Hepatocyte (in vitro differentiated cells): ENCODE results near the gene RBM17. TPM values are rescaled to one million over a fixed set of nuclear protein-coding genes. Genes with fewer than 3 reads are reported as not detected.

Experiments
- DNase-seq: peaks from one replicate; pipeline ENCODE4 v3.0.0-alpha.2; 2016; ENCODE audit warnings: low spot score
- H2AFZ ChIP-seq: fragments of 200-600 bp; sonication (generic); 2 replicates; pipeline ENCODE4 v1.6.0; 2016; ENCODE audit warnings: antibody characterized with exemption, mild to moderate bottlenecking
- H3K27ac ChIP-seq: fragments of 200-600 bp; sonication (generic); 2 replicates; pipeline ENCODE4 v1.5.1; 2016; ENCODE audit warnings: mild to moderate bottlenecking
- H3K27me3 ChIP-seq: fragments of 200-600 bp; sonication (generic); 2 replicates; pipeline ENCODE4 v1.6.1; 2016
- H3K36me3 ChIP-seq: fragments of 200-600 bp; sonication (generic); replicated peaks from 2 replicates; pipeline ENCODE4 v1.5.1; 2016; ENCODE audit warnings: low read depth; ENCODE audit not compliant: insufficient read depth
- H3K4me1 ChIP-seq: fragments of 200-600 bp; sonication (generic); 2 replicates; pipeline ENCODE4 v1.5.1; 2016; ENCODE audit warnings: mild to moderate bottlenecking, moderate library complexity; ENCODE audit not compliant: insufficient read depth
- H3K4me2 ChIP-seq: fragments of 200-600 bp; sonication (generic); 2 replicates; pipeline ENCODE4 v1.6.0; 2016
- H3K4me3 ChIP-seq: fragments of 200-600 bp; sonication (generic); 2 replicates; pipeline ENCODE4 v1.5.1; 2016; ENCODE audit warnings: mild to moderate bottlenecking
- H3K79me2 ChIP-seq: fragments of 200-600 bp; sonication (generic); 2 replicates; pipeline ENCODE4 v1.6.0; 2017; ENCODE audit warnings: mild to moderate bottlenecking
- H3K9me2 ChIP-seq: fragments of 200-600 bp; sonication (generic); replicated peaks from 2 replicates; pipeline ENCODE4 v1.6.0; 2017; ENCODE audit warnings: mild to moderate bottlenecking; ENCODE audit not compliant: insufficient read depth
- H3K9me3 ChIP-seq: fragments of 200-600 bp; sonication (generic); 2 replicates; pipeline ENCODE4 v1.5.1; 2016; ENCODE audit warnings: low read depth, mild to moderate bottlenecking
- H4K20me1 ChIP-seq: fragments of 200-600 bp; sonication (generic); 2 replicates; pipeline ENCODE4 v1.6.0; 2016; ENCODE audit warnings: mild to moderate bottlenecking; ENCODE audit not compliant: insufficient read depth, poor library complexity, severe bottlenecking
- EZH2 ChIP-seq: fragments of 200-600 bp; sonication (generic); IDR thresholded peaks from 2 replicates; pipeline ENCODE4 v1.6.1; 2016; ENCODE audit warnings: antibody characterized with exemption, mild to moderate bottlenecking, borderline replicate concordance
- EZH2phosphoT487 ChIP-seq: fragments of 200-600 bp; sonication (generic); IDR thresholded peaks from one replicate; pipeline ENCODE4 v1.6.1; 2018; ENCODE audit warnings: antibody characterized with exemption, mild to moderate bottlenecking, low read depth, moderate library complexity; ENCODE audit not compliant: unreplicated experiment, severe bottlenecking
- WGBS: methylation state at CpG from one replicate; pipeline ENCODE4 v1.1.6; 2016; ENCODE audit warnings: low lambda C conversion rate; ENCODE audit errors: missing lambda C conversion rate; 5-methylcytosine and 5-hydroxymethylcytosine counted together
- polyA plus RNA-seq: library from polyadenylated mRNA; unstranded; fragments of >200 nt; fragmentation: Nextera tagmentation; extraction: Ambion mirVana; gene quantifications from 2 replicates; pipeline ENCODE4 v1.2.1, GENCODE V29; 2016
- total RNA-seq: library from RNA; depleted of rRNA; stranded (reverse); fragments of >200 nt; gene quantifications from 2 replicates; pipeline ENCODE4 v1.2.3, GENCODE V29; 2014
- TF ChIP-seq, protein P1 (sequence below): fragments of 200-600 bp; sonication (generic); IDR thresholded peaks from 2 replicates; pipeline ENCODE4 v1.5.1; 2016; ENCODE audit warnings: antibody characterized with exemption, mild to moderate bottlenecking; ENCODE audit not compliant: poor library complexity

Gene RBM17
- total and polyA plus RNA-seq, 2 experiments from 2014 or later, result 46.7 to 112 TPM

DNA sequence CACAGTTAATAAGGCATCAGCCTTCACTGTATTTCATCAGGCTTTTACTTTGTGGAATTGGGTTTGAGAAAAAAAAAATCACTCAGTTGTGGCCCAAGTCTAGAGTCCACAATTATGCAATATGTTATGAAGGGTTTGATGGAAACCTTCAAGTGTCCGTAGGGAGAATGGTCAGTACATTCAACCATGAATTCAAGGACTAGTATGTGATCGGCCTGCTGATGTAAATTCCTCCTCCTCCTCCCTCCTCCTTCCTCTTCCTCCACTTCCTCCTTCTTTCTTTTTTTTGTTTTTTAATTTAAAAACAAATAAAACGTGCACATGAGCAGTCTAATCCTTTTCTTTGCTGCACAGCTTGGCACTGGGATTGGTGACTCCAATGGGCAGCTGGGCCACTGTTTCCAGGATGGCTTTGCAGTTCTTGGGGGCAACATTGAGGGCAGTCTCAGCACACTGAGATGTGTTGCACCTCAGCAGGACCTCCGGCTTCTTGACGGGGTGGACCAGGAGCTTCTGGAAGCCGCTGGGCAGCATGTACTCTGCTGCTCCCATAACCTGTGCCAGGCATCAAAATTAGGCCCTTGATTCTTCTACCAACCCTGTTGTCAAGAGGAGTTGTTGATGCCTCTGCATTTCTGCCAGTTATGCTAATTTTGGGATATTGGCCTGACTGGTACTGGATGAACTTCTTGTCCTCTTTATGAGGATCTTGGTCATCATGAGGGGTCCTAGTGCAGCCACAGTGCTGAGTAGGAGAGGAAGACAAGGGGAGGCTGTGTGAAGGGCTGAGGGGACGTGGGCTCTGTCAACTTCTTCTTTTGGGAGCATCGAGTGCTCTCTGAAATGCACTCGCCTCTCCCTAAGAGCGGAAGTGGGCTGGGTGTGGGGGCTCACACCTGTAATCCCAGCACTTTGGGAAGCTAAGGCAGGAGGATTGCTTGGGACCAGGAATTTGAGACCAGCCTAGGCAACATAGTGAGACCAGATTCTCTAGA lies 17.4 kb upstream of the RBM17 start:
- DNase-seq, result no peak
- Histone ChIP-seq H3K27ac (no peak overlapping the region), H3K79me2 (no peaks in the 10 kb centered on the region), H3K4me3 (no peak overlapping the region), H3K4me1 (no peaks in the 10 kb centered on the region), H3K4me2 (no peak overlapping the region), H2AFZ (no peak overlapping the region), H3K36me3 (no peaks in the 10 kb centered on the region), H3K9me2 (no peaks in the 10 kb centered on the region), H4K20me1 (no peaks in the 10 kb centered on the region), H3K9me3 (no peaks in the 10 kb centered on the region), H3K27me3 (peaks cover 5% of the 10 kb centered on the region)
- 85% methylated on average over 10 of the region's 10 CpGs for WGBS
- TF ChIP-seq, protein P1, sequence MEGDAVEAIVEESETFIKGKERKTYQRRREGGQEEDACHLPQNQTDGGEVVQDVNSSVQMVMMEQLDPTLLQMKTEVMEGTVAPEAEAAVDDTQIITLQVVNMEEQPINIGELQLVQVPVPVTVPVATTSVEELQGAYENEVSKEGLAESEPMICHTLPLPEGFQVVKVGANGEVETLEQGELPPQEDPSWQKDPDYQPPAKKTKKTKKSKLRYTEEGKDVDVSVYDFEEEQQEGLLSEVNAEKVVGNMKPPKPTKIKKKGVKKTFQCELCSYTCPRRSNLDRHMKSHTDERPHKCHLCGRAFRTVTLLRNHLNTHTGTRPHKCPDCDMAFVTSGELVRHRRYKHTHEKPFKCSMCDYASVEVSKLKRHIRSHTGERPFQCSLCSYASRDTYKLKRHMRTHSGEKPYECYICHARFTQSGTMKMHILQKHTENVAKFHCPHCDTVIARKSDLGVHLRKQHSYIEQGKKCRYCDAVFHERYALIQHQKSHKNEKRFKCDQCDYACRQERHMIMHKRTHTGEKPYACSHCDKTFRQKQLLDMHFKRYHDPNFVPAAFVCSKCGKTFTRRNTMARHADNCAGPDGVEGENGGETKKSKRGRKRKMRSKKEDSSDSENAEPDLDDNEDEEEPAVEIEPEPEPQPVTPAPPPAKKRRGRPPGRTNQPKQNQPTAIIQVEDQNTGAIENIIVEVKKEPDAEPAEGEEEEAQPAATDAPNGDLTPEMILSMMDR, result no peak
- no peak for TF ChIP-seq EZH2phosphoT487
- TF ChIP-seq EZH2, result no peak

DNA sequence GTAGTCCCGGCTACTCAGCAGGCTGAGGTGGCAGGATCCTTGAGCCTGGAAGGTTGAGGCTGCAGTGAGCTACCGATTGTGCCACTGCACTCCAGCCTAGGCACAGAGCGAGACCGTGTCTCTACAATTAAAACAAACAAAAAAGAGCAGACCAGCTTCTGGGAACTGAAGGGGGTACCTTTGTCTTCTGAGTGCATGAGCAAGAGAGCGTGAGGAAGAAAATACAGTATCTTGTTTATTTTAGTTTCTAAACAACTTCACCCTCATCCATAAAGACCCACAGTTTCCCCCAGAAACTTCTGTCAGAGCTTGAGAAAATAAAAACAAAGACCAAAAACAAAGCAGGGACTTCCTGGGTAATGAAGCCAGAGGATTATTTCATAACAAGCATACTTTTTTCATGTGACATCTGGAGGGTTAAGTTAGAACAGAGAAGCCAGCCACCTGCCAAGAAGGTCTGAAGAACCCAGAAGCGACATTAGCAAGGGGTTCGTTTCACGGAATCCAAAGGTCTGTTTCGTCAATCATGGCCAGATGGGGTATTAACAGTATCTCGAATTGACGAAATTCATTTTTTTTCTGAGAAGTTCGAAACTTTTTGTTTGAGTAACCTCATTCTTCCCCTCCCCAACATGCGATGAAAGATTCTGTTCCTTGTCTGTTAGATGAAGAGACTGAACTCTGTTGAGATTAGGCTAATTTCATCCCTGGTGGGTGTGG lies 16.5 kb upstream of the RBM17 start:
- no peak overlapping the region for H3K27ac ChIP-seq
- no peak overlapping the region for H3K4me3 ChIP-seq
- peaks cover 10% of the 10 kb centered on the region for H3K27me3 ChIP-seq
- 86% methylated on average over 13 of the region's 13 CpGs for WGBS
- H3K4me1 ChIP-seq, result no peaks in the 10 kb centered on the region
- H3K79me2 ChIP-seq, result no peaks in the 10 kb centered on the region
- no peaks in the 10 kb centered on the region for H4K20me1 ChIP-seq
- no peaks in the 10 kb centered on the region for H3K36me3 ChIP-seq
- DNase-seq, result no peak
- H2AFZ ChIP-seq, result no peak overlapping the region
- no peaks in the 10 kb centered on the region for H3K9me3 ChIP-seq
- H3K4me2 ChIP-seq, result no peak overlapping the region
- H3K9me2 ChIP-seq, result no peaks in the 10 kb centered on the region
- TF ChIP-seq, protein P1, result no peak
- TF ChIP-seq EZH2 (no peak), EZH2phosphoT487 (no peak)

GRCh38 chr10:6074489-6075301 lies 14.1 kb upstream of the RBM17 start:
- no peak overlapping the region for H3K4me3 ChIP-seq
- peaks cover 10% of the 10 kb centered on the region for H3K27me3 ChIP-seq
- no peaks in the 10 kb centered on the region for H3K9me3 ChIP-seq
- 67% methylated on average over 17 of the region's 17 CpGs for WGBS
- no peaks in the 10 kb centered on the region for H3K9me2 ChIP-seq
- H3K36me3 ChIP-seq, result no peaks in the 10 kb centered on the region
- no peaks in the 10 kb centered on the region for H3K79me2 ChIP-seq
- no peak overlapping the region for H3K4me2 ChIP-seq
- H3K27ac ChIP-seq, result no peak overlapping the region
- no peaks in the 10 kb centered on the region for H3K4me1 ChIP-seq
- no peak for TF ChIP-seq EZH2phosphoT487
- TF ChIP-seq, protein P1, result no peak
- TF ChIP-seq EZH2, result no peak
- no peaks in the 10 kb centered on the region for H4K20me1 ChIP-seq
- DNase-seq, result no peak
- no peak overlapping the region for H2AFZ ChIP-seq
